H9 (cell line): ENCODE measurements around the gene TUBB4B. TPM values are rescaled to one million over a fixed set of nuclear protein-coding genes. Genes with fewer than 3 reads are reported as not detected.

Experiments
- DNase-seq: peaks from one replicate; pipeline ENCODE4 v3.0.0-alpha.2; 2017
- H2AFZ ChIP-seq: one replicate; pipeline ENCODE4 v1.6.1; 2013; ENCODE audit warnings: mild to moderate bottlenecking, low read length, control low read depth, moderate library complexity
- H2AK5ac ChIP-seq: 2 replicates; pipeline ENCODE4 v1.6.1; 2013; ENCODE audit warnings: low read length, control low read depth, mixed read lengths; ENCODE audit not compliant: insufficient read length
- H2BK120ac ChIP-seq: one replicate; pipeline ENCODE4 v1.6.1; 2013; ENCODE audit warnings: low read depth, mild to moderate bottlenecking, low read length, control low read depth, inconsistent platforms; ENCODE audit not compliant: poor library complexity, severe bottlenecking
- H2BK12ac ChIP-seq: 2 replicates; pipeline ENCODE4 v1.6.1; 2013; ENCODE audit warnings: low read length, control low read depth, mixed read lengths, low read depth; ENCODE audit not compliant: insufficient read length
- H2BK15ac ChIP-seq: 2 replicates; pipeline ENCODE4 v1.6.1; 2013; ENCODE audit warnings: low read depth, low read length, control low read depth
- H2BK20ac ChIP-seq: one replicate; pipeline ENCODE4 v1.6.1; 2013; ENCODE audit warnings: low read depth, mild to moderate bottlenecking, low read length, control low read depth, inconsistent platforms; ENCODE audit not compliant: poor library complexity, severe bottlenecking
- H2BK5ac ChIP-seq: 2 replicates; pipeline ENCODE4 v1.6.1; 2013; ENCODE audit warnings: low read length, control low read depth, mixed read lengths; ENCODE audit not compliant: insufficient read length
- H3K14ac ChIP-seq: 2 replicates; pipeline ENCODE4 v1.6.1; 2013; ENCODE audit warnings: low read length, control low read depth; ENCODE audit not compliant: insufficient read depth
- H3K18ac ChIP-seq: 2 replicates; pipeline ENCODE4 v1.6.1; 2013; ENCODE audit warnings: low read depth, mild to moderate bottlenecking, mixed read lengths, low read length, control low read depth; ENCODE audit not compliant: insufficient read length
- H3K23ac ChIP-seq: 2 replicates; pipeline ENCODE4 v1.6.1; 2013; ENCODE audit warnings: low read length, control low read depth, mixed read lengths, low read depth; ENCODE audit not compliant: insufficient read length
- H3K23me2 ChIP-seq: 2 replicates; pipeline ENCODE4 v1.6.1; 2013; ENCODE audit warnings: low read depth, mild to moderate bottlenecking, mixed read lengths, low read length, control low read depth; ENCODE audit not compliant: insufficient read length, poor library complexity, severe bottlenecking
- H3K27ac ChIP-seq: 2 replicates; pipeline ENCODE4 v1.5.1; 2013; ENCODE audit warnings: low read length, control low read depth, mixed read lengths, low read depth; ENCODE audit not compliant: insufficient read length
- H3K27me3 ChIP-seq: 2 replicates; pipeline ENCODE4 v1.6.1; 2013; ENCODE audit warnings: low read length, control low read depth, inconsistent platforms; ENCODE audit not compliant: insufficient read depth
- H3K4ac ChIP-seq: 2 replicates; pipeline ENCODE4 v1.6.1; 2013; ENCODE audit warnings: low read depth, mild to moderate bottlenecking, control low read depth, inconsistent platforms, low read length, moderate library complexity
- H3K4me1 ChIP-seq: 2 replicates; pipeline ENCODE4 v1.6.1; 2013; ENCODE audit warnings: low read length, control low read depth, inconsistent platforms; ENCODE audit not compliant: insufficient read depth
- H3K4me2 ChIP-seq: 2 replicates; pipeline ENCODE4 v1.6.1; 2013; ENCODE audit warnings: low read length, control low read depth, mixed read lengths; ENCODE audit not compliant: insufficient read length, insufficient read depth
- H3K56ac ChIP-seq: 2 replicates; pipeline ENCODE4 v1.6.1; 2013; ENCODE audit warnings: low read depth, mild to moderate bottlenecking, mixed read lengths, low read length, control low read depth; ENCODE audit not compliant: insufficient read length
- H3K79me1 ChIP-seq: 2 replicates; pipeline ENCODE4 v1.6.1; 2013; ENCODE audit warnings: low read depth, mild to moderate bottlenecking, moderate library complexity, low read length, control low read depth, inconsistent platforms; ENCODE audit not compliant: insufficient read depth, poor library complexity, severe bottlenecking
- H3K79me2 ChIP-seq: 2 replicates; pipeline ENCODE4 v1.6.1; 2013; ENCODE audit warnings: low read length, control low read depth, inconsistent platforms; ENCODE audit not compliant: insufficient read depth
- H3K9ac ChIP-seq: 2 replicates; pipeline ENCODE4 v1.6.1; 2013; ENCODE audit warnings: low read length, control low read depth, mixed read lengths; ENCODE audit not compliant: insufficient read length; ENCODE audit errors: extremely low read depth
- H3K9me3 ChIP-seq: one replicate; pipeline ENCODE4 v1.6.1; 2013; ENCODE audit warnings: low read depth, low read length, inconsistent platforms; ENCODE audit not compliant: control insufficient read depth
- H3T11ph ChIP-seq: one replicate; pipeline ENCODE4 v1.6.1; 2013; ENCODE audit warnings: mild to moderate bottlenecking, low read length, control low read depth, inconsistent platforms
- H4K20me1 ChIP-seq: one replicate; pipeline ENCODE4 v1.6.1; 2013; ENCODE audit not compliant: control insufficient read depth, insufficient read length, insufficient read depth
- H4K5ac ChIP-seq: 2 replicates; pipeline ENCODE4 v1.6.1; 2013; ENCODE audit warnings: low read depth, mild to moderate bottlenecking, mixed read lengths, low read length, control low read depth; ENCODE audit not compliant: insufficient read length
- H4K8ac ChIP-seq: replicated peaks from 2 replicates; pipeline ENCODE4 v1.6.1; 2013; ENCODE audit warnings: low read length, control low read depth, mixed read lengths, low read depth; ENCODE audit not compliant: insufficient read length
- H4K91ac ChIP-seq: 2 replicates; pipeline ENCODE4 v1.6.1; 2013; ENCODE audit warnings: low read depth, mild to moderate bottlenecking, moderate library complexity, mixed read lengths, low read length, control low read depth; ENCODE audit not compliant: insufficient read length
- H3K27ac Mint-ChIP-seq, 3 experiments: 2 replicates in 2 of 3; 3 replicates in 1 of 3; pipeline ENCODE4 v1.8.0; 2020 to 2021; ENCODE audit warnings: mixed read lengths in 3 of 3, mild to moderate bottlenecking in 1 of 3, moderate library complexity in 1 of 3
- H3K27me3 Mint-ChIP-seq: 2 replicates; pipeline ENCODE4 v1.8.0; 2021; ENCODE audit warnings: low read depth, mild to moderate bottlenecking, moderate library complexity, mixed read lengths
- H3K36me3 Mint-ChIP-seq, 3 experiments: 2 replicates in 2 of 3; 3 replicates in 1 of 3; pipeline ENCODE4 v1.8.0; 2020 to 2021; ENCODE audit warnings: low read depth in 3 of 3, mixed read lengths in 3 of 3; ENCODE audit not compliant: insufficient read depth in 1 of 3
- H3K4me1 Mint-ChIP-seq, 2 experiments: 2 replicates each; pipeline ENCODE4 v1.8.0; 2020; ENCODE audit warnings: mixed read lengths in 2 of 2
- H3K4me3 Mint-ChIP-seq, 2 experiments: 2 replicates in 1 of 2; 3 replicates in 1 of 2; pipeline ENCODE4 v1.8.0; 2020 to 2021; ENCODE audit warnings: mild to moderate bottlenecking in 2 of 2, mixed read lengths in 2 of 2, moderate library complexity in 1 of 2
- H3K9me3 Mint-ChIP-seq, 2 experiments: 2 replicates in 1 of 2; 3 replicates in 1 of 2; pipeline ENCODE4 v1.8.0; 2020; ENCODE audit warnings: mild to moderate bottlenecking in 2 of 2, mixed read lengths in 2 of 2, moderate library complexity in 1 of 2
- WGBS: extraction: QIAGEN DNeasy Blood & Tissue Kit; methylation state at CpG from one replicate; pipeline ENCODE4 v1.1.7; 2013; ENCODE audit warnings: missing lambda C conversion rate, low lambda C conversion rate, mixed read lengths; ENCODE audit not compliant: insufficient read length; ENCODE audit errors: extremely low coverage; 5-methylcytosine and 5-hydroxymethylcytosine counted together
- long read RNA-seq: library from polyadenylated mRNA; unstranded; transcript quantifications from one replicate; pipeline ENCODE4 v2.0.0, GENCODE V29; 2020
- total RNA-seq: library from RNA; stranded (reverse); gene quantifications from 2 replicates; pipeline ENCODE4 v1.2.1, GENCODE V29; 2021
- TF ChIP-seq, protein P1 (sequence below): fragments of 200-600 bp; sonication (generic); conservative IDR thresholded peaks from 3 replicates; pipeline ENCODE4 v1.8.0; 2021; ENCODE audit warnings: antibody characterized with exemption, mild to moderate bottlenecking

The TUBB4B gene
- 378 and 386 TPM in 2 replicates for total RNA-seq
- long read RNA-seq, transcript TUBB4B-202 (3 exons, 2,035 nt): minor isoform, 12 of 3,455 reads
- long read RNA-seq, transcript TUBB4B-201 (4 exons, 1,637 nt): major isoform, 3,375 of 3,455 reads
- long read RNA-seq, partial matches to known transcripts: 50 of 3,455 reads
- long read RNA-seq, other reads (novel, unspliced or antisense): 18 of 3,455 reads

DNA sequence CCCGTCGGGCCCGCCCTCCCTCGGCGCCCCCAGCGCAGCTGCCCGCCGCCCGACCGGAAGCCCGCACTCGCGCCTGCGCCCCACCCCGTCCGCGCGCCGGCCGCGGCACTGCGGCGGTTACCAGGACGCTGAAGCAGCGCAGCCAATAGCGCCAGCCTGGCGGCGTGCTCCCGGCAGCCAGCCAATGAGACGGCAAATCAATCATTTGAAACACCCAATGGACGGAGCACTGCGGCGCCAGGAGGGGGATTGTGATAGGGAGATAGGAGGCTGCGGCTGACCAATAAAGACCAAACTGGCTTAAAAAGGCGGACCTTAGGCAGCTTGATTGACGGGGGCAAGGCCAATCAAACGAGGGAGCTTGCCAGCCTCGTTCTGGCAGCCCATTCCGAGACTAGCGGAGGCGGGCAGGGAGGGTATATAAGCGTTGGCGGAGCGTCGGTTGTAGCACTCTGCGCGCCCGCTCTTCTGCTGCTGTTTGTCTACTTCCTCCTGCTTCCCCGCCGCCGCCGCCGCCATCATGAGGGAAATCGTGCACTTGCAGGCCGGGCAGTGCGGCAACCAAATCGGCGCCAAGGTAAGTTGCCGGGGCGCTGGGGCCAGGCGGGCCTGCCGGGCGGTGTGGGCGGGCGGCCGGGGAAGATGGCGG is at the start of gene TUBB4B:
TUBB4B (plus strand) TSS at position 447 of the 649 bp plus-strand sequence; CDS start at position 521, 74 bp downstream.
- Histone ChIP-seq H2AFZ (no peak within 1 kb of the TSS), H2BK5ac (no peak within 1 kb of the TSS), H3K9me3 (no peaks in the 10 kb centered on the region), H4K20me1 (peaks cover 3% of the 10 kb centered on the region), H2BK12ac (no peak within 1 kb of the TSS), H3K23ac (no peak within 1 kb of the TSS), H2BK120ac (no peak within 1 kb of the TSS), H3K79me1 (no peaks in the 10 kb centered on the region), H3K14ac (peak within 1 kb of the TSS; percentile 33), H2BK20ac (no peak within 1 kb of the TSS), H3K4me2 (peak within 1 kb of the TSS; percentile 46), H3K27ac (no peak within 1 kb of the TSS), H2BK15ac (no peak within 1 kb of the TSS), H3K23me2 (peaks cover 12% of the 10 kb centered on the region), H4K91ac (no peak within 1 kb of the TSS), H2AK5ac (no peak within 1 kb of the TSS), H3K4ac (no peak within 1 kb of the TSS), H4K5ac (no peak within 1 kb of the TSS), H4K8ac (no peak within 1 kb of the TSS), H3K27me3 (no peaks in the 10 kb centered on the region), H3K9ac (peak within 1 kb of the TSS; percentile 53), H3K56ac (no peak within 1 kb of the TSS), H3K79me2 (no peaks in the 10 kb centered on the region), H3K4me1 (peaks cover 3% of the 10 kb centered on the region; the same call in 1 of the 2 replicates), H3K18ac (peak within 1 kb of the TSS; percentile 14), H3T11ph (no peak within 1 kb of the TSS)
- no CpG with 5 or more reads among the region's 67 CpGs for WGBS
- Mint-ChIP-seq H3K4me3 (peak within 1 kb of the TSS; percentile 85 to 93), H3K4me1 (peaks cover 24 to 37% of the 10 kb centered on the region in 2 experiments), H3K36me3 (peaks cover 19 to 26% (median 24%) of the 10 kb centered on the region in 3 experiments), H3K9me3 (no peaks in the 10 kb centered on the region; a peak in 2 of 5 replicates), H3K27ac (peak within 1 kb of the TSS; percentile 66 to 90 (median 89); a peak in 5 of 7 replicates), H3K27me3 (peaks cover 5% of the 10 kb centered on the region)
- TF ChIP-seq, protein P1, sequence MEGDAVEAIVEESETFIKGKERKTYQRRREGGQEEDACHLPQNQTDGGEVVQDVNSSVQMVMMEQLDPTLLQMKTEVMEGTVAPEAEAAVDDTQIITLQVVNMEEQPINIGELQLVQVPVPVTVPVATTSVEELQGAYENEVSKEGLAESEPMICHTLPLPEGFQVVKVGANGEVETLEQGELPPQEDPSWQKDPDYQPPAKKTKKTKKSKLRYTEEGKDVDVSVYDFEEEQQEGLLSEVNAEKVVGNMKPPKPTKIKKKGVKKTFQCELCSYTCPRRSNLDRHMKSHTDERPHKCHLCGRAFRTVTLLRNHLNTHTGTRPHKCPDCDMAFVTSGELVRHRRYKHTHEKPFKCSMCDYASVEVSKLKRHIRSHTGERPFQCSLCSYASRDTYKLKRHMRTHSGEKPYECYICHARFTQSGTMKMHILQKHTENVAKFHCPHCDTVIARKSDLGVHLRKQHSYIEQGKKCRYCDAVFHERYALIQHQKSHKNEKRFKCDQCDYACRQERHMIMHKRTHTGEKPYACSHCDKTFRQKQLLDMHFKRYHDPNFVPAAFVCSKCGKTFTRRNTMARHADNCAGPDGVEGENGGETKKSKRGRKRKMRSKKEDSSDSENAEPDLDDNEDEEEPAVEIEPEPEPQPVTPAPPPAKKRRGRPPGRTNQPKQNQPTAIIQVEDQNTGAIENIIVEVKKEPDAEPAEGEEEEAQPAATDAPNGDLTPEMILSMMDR: no peak
- DNase-seq: peak; percentile 100
